Heart right ventricle (tissue), 16 donors: ENCODE results near the gene LRRC43. TPM values are rescaled to one million over a fixed set of nuclear protein-coding genes. Genes with fewer than 3 reads are reported as not detected.

Experiments used
- ATAC-seq, 8 donors: fragments of 200-7000 bp; cut with Tn5 transposase; one replicate each; pipeline ENCODE4 v1.9.1; 2020; ENCODE audit warnings: mild to moderate bottlenecking in 8 of 8, moderate library complexity in 8 of 8, moderate number of reproducible peaks in 1 of 8
- DNase-seq, 2 donors: peaks; one replicate each; pipeline ENCODE4 v3.0.0-alpha.2; 2020
- H3K27ac ChIP-seq, 10 donors: fragments of 200-600 bp; sonication (generic) in 2 of 10; one replicate each; pipeline versions ENCODE4 v1.5.0 to v1.8.0; 2020 to 2022; ENCODE audit warnings: mild to moderate bottlenecking in 3 of 10
- H3K27me3 ChIP-seq, 7 donors: fragments of 200-600 bp; one replicate each; pipeline ENCODE4 v1.8.0; 2021 to 2022; ENCODE audit warnings: mild to moderate bottlenecking in 2 of 7
- H3K36me3 ChIP-seq, 9 donors: fragments of 200-600 bp; sonication (generic) in 1 of 9; one replicate each; pipeline versions ENCODE4 v1.5.0 to v1.8.0; 2020 to 2022; ENCODE audit warnings: mild to moderate bottlenecking in 2 of 9
- H3K4me1 ChIP-seq, 9 donors: fragments of 200-600 bp; sonication (generic) in 1 of 9; one replicate each; pipeline versions ENCODE4 v1.5.0 to v1.8.0; 2020 to 2022; ENCODE audit warnings: mild to moderate bottlenecking in 4 of 9
- H3K4me3 ChIP-seq, 10 donors: fragments of 200-600 bp; sonication (generic) in 2 of 10; one replicate each; pipeline versions ENCODE4 v1.5.0 to v1.8.0; 2020 to 2022; ENCODE audit warnings: mild to moderate bottlenecking in 7 of 10, moderate library complexity in 2 of 10
- H3K9me3 ChIP-seq, 11 donors: fragments of 200-600 bp in 10 of 11; sonication (generic) in 2 of 11; one replicate each; pipeline versions ENCODE4 v1.5.0 to v1.8.0; 2013 to 2022; ENCODE audit warnings: mild to moderate bottlenecking in 2 of 11, control low read depth in 1 of 11, moderate library complexity in 1 of 11
- CTCF ChIP-seq, 9 donors: fragments of 200-600 bp; sonication (generic) in 2 of 9; IDR thresholded peaks; one replicate each; pipeline versions ENCODE4 v1.5.0 to v1.8.0; 2021 to 2022; ENCODE audit warnings: antibody characterized with exemption in 9 of 9, mild to moderate bottlenecking in 5 of 9, moderate library complexity in 1 of 9
- WGBS, 2 donors: extraction: QIAGEN DNeasy Blood & Tissue Kit; methylation state at CpG; one replicate each; pipeline ENCODE4 v1.1.7; 2013; ENCODE audit warnings: inconsistent platforms in 1 of 2; 5-methylcytosine and 5-hydroxymethylcytosine counted together
- intact Hi-C, 10 donors: fragments of 100-400 bp; cut with DNase I; formaldehyde crosslinking; loops; one replicate each; pipeline versions ENCODE4 v1.11.1 to v1.14.2; 2022
- polyA plus RNA-seq, 2 donors: library from polyadenylated mRNA; stranded (reverse); fragments of 200-250 nt; gene quantifications; one replicate each; pipeline ENCODE4 v1.2.3, GENCODE V29; 2013
- total RNA-seq, 10 donors: library from RNA; stranded (reverse); fragmentation: NEBNext Ultra II Directional in 3 of 10; extraction: Animal tissue kit (Norgen Biotek cat#: 25700) in 3 of 10; gene quantifications; one replicate each; pipeline versions ENCODE4 v1.2.1 to v1.2.4, GENCODE V29; 2021 to 2023
- donor health status: Arrhythmogenic right ventricular cardiomyopathy.
- donor health status: ischemic (EF 13 %, LVEDD 7.1; RV severe dilation, severe dysfunction).
- donor health status: healthy with polysubstance abuse.
- donor health status: DM: no; HTN: yes; CAD: no.
- donor health status: DM: no; HTN: no; CAD: no.
- donor health status: ischemic (EF 25% LVEDD 6.9; RV normal size, moderate dysfunction).
- donor health status: ischemic (EF 25% LVEDD 5.7; RV mildly dilated, moderate dysfunction).
- donor health status: healthy.
- donor health status: DM: yes; HTN: yes; CAD: no.
- donor health status: Ischemic cardiomyopathy.
- donor health status: ischemic (EF 35%, LVEDD 5.7; RV mildly dilated, moderate dysfunction).
- donor health status: nonischemic (EF 11% LVEDD 7.7; RV severe dilation, severe dysfunction).
- donor health status: DM: yes; HTN: yes; CAD: no.
- donor health status: PGD.
- donor health status: ischemic (EF 29% LVEDD 5.4; RV normal size, mild dysfunction).
- donor health status: nonischemic (EF 23%, LVEDD 6.1; RV moderate dilation, normal function).

The LRRC43 gene
- total and polyA plus RNA-seq, 12 donors, result 0.07 to 1.6 (median 0.72) TPM; not detected in 2

GRCh38 chr12:122250047-122250446 is 67.1 kb downstream of the LRRC43 start:
- no peaks in the 10 kb centered on the region for H3K4me1 ChIP-seq
- H3K4me3 ChIP-seq, result no peak overlapping the region
- H3K36me3 ChIP-seq, result peaks cover 0 to 78% (median 19%) of the 10 kb centered on the region in 9 donors
- WGBS, 2 donors, result 95 to 96% methylated on average over 6 of the region's 6 CpGs
- H3K9me3 ChIP-seq, result no peaks in the 10 kb centered on the region
- intact Hi-C loops, result no loop called here
- ATAC-seq (no peak), DNase-seq (no peak)
- no peak for TF ChIP-seq CTCF (IDR thresholded peaks at IDR 0.05)
- no peaks in the 10 kb centered on the region for H3K27me3 ChIP-seq
- no peak overlapping the region for H3K27ac ChIP-seq

GRCh38 chr12:122250536-122250935 is 67.6 kb downstream of the LRRC43 start:
- no peak overlapping the region for H3K27ac ChIP-seq
- ATAC-seq (no peak), DNase-seq (no peak)
- WGBS, 2 donors, result 95 to 98% methylated on average over 8 of the region's 8 CpGs
- no peak overlapping the region for H3K4me3 ChIP-seq
- H3K27me3 ChIP-seq, result no peaks in the 10 kb centered on the region
- peaks cover 0 to 78% (median 19%) of the 10 kb centered on the region in 9 donors for H3K36me3 ChIP-seq
- H3K4me1 ChIP-seq, result no peaks in the 10 kb centered on the region
- intact Hi-C loops, result no loop called here
- no peak for TF ChIP-seq CTCF (IDR thresholded peaks at IDR 0.05)
- H3K9me3 ChIP-seq, result no peaks in the 10 kb centered on the region

Other genes with a start within 250 kb of the LRRC43 start
- gene BCL7A, start 161.2 kb upstream of the LRRC43 start, total RNA-seq, result 10 to 100 TPM; 13.2 to 25.7 (median 16.2) TPM
- gene BCL7A, start 161.2 kb upstream of the LRRC43 start, polyA plus RNA-seq, result 1 to 10 TPM; 3.4 to 4.9 TPM
- gene MLXIP, start 104.4 kb upstream of the LRRC43 start, total RNA-seq, result 10 to 100 TPM; 17.3 to 37.9 (median 20.9) TPM
- 10 to 100 TPM; 11.5 to 26.6 TPM for gene MLXIP, start 104.4 kb upstream of the LRRC43 start, polyA plus RNA-seq
- not detected for gene IL31, start 8.9 kb upstream of the LRRC43 start, total RNA-seq
- not detected for gene IL31, start 8.9 kb upstream of the LRRC43 start, polyA plus RNA-seq
- not detected for gene B3GNT4, start 20.6 kb downstream of the LRRC43 start, total RNA-seq
- gene B3GNT4, start 20.6 kb downstream of the LRRC43 start, polyA plus RNA-seq, result under 1 TPM; 0.29 to 0.70 TPM
- gene DIABLO, start 42.9 kb downstream of the LRRC43 start, total RNA-seq, result 10 to 100 TPM; 25.7 to 35.2 (median 32.8) TPM
- 10 to 100 TPM; 18.1 to 68.6 TPM for gene DIABLO, start 42.9 kb downstream of the LRRC43 start, polyA plus RNA-seq
- 10 to 100 TPM in 9 of 10 donors, 1 to 10 TPM in 1; 9.5 to 17.3 (median 13.0) TPM for gene VPS33A, start 83.4 kb downstream of the LRRC43 start, total RNA-seq
- 1 to 10 TPM; 4.5 to 7.3 TPM for gene VPS33A, start 83.4 kb downstream of the LRRC43 start, polyA plus RNA-seq
- 100 to 1,000 TPM in 5 of 10 donors, 10 to 100 TPM in 5; 87.4 to 135 (median 100) TPM for gene CLIP1, start 239.5 kb downstream of the LRRC43 start, total RNA-seq
- gene CLIP1, start 239.5 kb downstream of the LRRC43 start, polyA plus RNA-seq, result 10 to 100 TPM; 36.3 to 39.1 TPM